GM23338 (cell line): ENCODE results near the gene MTRF1L. TPM values are rescaled to one million over a fixed set of nuclear protein-coding genes. Genes with fewer than 3 reads are reported as not detected.

ENCODE experiments used
- ATAC-seq: fragments of 200-7000 bp; cut with Tn5 transposase; 3 replicates; pipeline ENCODE4 v1.9.1; 2020
- DNase-seq: peaks from one replicate; pipeline ENCODE4 v3.0.0-alpha.2; 2015; ENCODE audit warnings: low spot score
- H2AFZ ChIP-seq: fragments of 200-600 bp; sonication (generic); 2 replicates; pipeline ENCODE4 v1.8.0; 2016; ENCODE audit warnings: antibody characterized with exemption, mild to moderate bottlenecking, moderate library complexity
- H3F3A ChIP-seq: fragments of 200-600 bp; sonication (generic); replicated peaks from 2 replicates; pipeline ENCODE4 v1.8.0; 2017; ENCODE audit warnings: antibody characterized with exemption, mixed run types, low read depth
- H3K27ac ChIP-seq: fragments of 200-600 bp; sonication (generic); 2 replicates; pipeline ENCODE4 v1.6.1; 2016; ENCODE audit warnings: low read depth
- H3K27me3 ChIP-seq: fragments of 200-600 bp; sonication (generic); 2 replicates; pipeline ENCODE4 v1.8.0; 2016; ENCODE audit warnings: mild to moderate bottlenecking, mixed run types, moderate library complexity; ENCODE audit not compliant: insufficient read depth
- H3K36me3 ChIP-seq: fragments of 200-600 bp; sonication (generic); 2 replicates; pipeline ENCODE4 v1.8.0; 2016; ENCODE audit warnings: mild to moderate bottlenecking; ENCODE audit not compliant: insufficient read depth
- H3K4me1 ChIP-seq: fragments of 200-600 bp; sonication (generic); 2 replicates; pipeline ENCODE4 v1.8.0; 2016; ENCODE audit warnings: mild to moderate bottlenecking, moderate library complexity; ENCODE audit not compliant: insufficient read depth
- H3K4me2 ChIP-seq: fragments of 200-600 bp; sonication (generic); 2 replicates; pipeline ENCODE4 v1.7.1; 2017; ENCODE audit warnings: mixed run types
- H3K4me3 ChIP-seq: fragments of 200-600 bp; sonication (generic); 2 replicates; pipeline ENCODE4 v1.6.1; 2016; ENCODE audit warnings: mixed run types
- H3K79me2 ChIP-seq: fragments of 200-600 bp; sonication (generic); replicated peaks from 2 replicates; pipeline ENCODE4 v1.8.0; 2017; ENCODE audit warnings: mild to moderate bottlenecking; ENCODE audit not compliant: insufficient read depth
- H3K9me2 ChIP-seq: fragments of 200-600 bp; sonication (generic); 2 replicates; pipeline ENCODE4 v1.8.0; 2017; ENCODE audit not compliant: insufficient read depth
- H4K20me1 ChIP-seq: fragments of 200-600 bp; sonication (generic); replicated peaks from 2 replicates; pipeline ENCODE4 v1.8.0; 2017; ENCODE audit warnings: mild to moderate bottlenecking; ENCODE audit not compliant: insufficient read depth
- H3K27ac Mint-ChIP-seq: 2 replicates; pipeline ENCODE4 v1.8.0; 2020; ENCODE audit warnings: inconsistent platforms, mild to moderate bottlenecking, moderate library complexity, mixed read lengths
- H3K27me3 Mint-ChIP-seq: 3 replicates; pipeline ENCODE4 v1.8.0; 2022; ENCODE audit warnings: low read depth, mild to moderate bottlenecking, moderate library complexity, mixed read lengths, inconsistent platforms; ENCODE audit not compliant: insufficient read depth, poor library complexity
- H3K36me3 Mint-ChIP-seq: 3 replicates; pipeline ENCODE4 v1.8.0; 2021; ENCODE audit warnings: low read depth, mild to moderate bottlenecking, inconsistent platforms, moderate library complexity, mixed read lengths
- H3K4me1 Mint-ChIP-seq: 3 replicates; pipeline ENCODE4 v1.8.0; 2020; ENCODE audit warnings: mild to moderate bottlenecking, inconsistent platforms, mixed read lengths
- H3K4me3 Mint-ChIP-seq: 3 replicates; pipeline ENCODE4 v1.8.0; 2021; ENCODE audit warnings: moderate library complexity, mild to moderate bottlenecking, inconsistent platforms, mixed read lengths
- H3K9me3 Mint-ChIP-seq: 3 replicates; pipeline ENCODE4 v1.8.0; 2020; ENCODE audit warnings: moderate library complexity, mild to moderate bottlenecking, inconsistent platforms, mixed read lengths
- CREB1 ChIP-seq: fragments of 250-450 bp; sonication (Bioruptor Pico); IDR thresholded peaks from 2 replicates; pipeline ENCODE4 v1.5.0; 2020; ENCODE audit warnings: low read depth, mild to moderate bottlenecking, moderate library complexity
- CTCF ChIP-seq, 2 experiments: fragments of 200-600 bp in 1 of 2; sonication (generic) in 1 of 2; conservative IDR thresholded peaks; 2 replicates each; pipeline versions ENCODE4 v1.5.1 to v1.6.1; 2016 to 2017; ENCODE audit warnings: antibody characterized with exemption in 2 of 2, low read depth in 2 of 2, mild to moderate bottlenecking in 2 of 2, moderate library complexity in 1 of 2
- ETS1 ChIP-seq: IDR thresholded peaks from 2 replicates; pipeline ENCODE4 v1.6.1; 2016; ENCODE audit warnings: antibody characterized with exemption
- EZH2 ChIP-seq: fragments of 200-600 bp; sonication (generic); IDR thresholded peaks from one replicate; pipeline ENCODE4 v1.8.0; 2017; ENCODE audit warnings: antibody characterized with exemption, mild to moderate bottlenecking, low read depth; ENCODE audit not compliant: unreplicated experiment
- JUNB ChIP-seq: IDR thresholded peaks from one replicate; pipeline ENCODE4 v1.6.1; 2016; ENCODE audit warnings: antibody characterized with exemption; ENCODE audit not compliant: unreplicated experiment
- NANOG ChIP-seq: IDR thresholded peaks from 2 replicates; pipeline ENCODE4 v1.6.1; 2016; ENCODE audit warnings: antibody characterized with exemption, borderline replicate concordance
- REST ChIP-seq: IDR thresholded peaks from one replicate; pipeline ENCODE4 v1.6.1; 2018; ENCODE audit warnings: antibody characterized with exemption; ENCODE audit not compliant: unreplicated experiment
- STAT1 ChIP-seq: IDR thresholded peaks from one replicate; pipeline ENCODE4 v1.6.1; 2016; ENCODE audit warnings: antibody characterized with exemption; ENCODE audit not compliant: unreplicated experiment
- ZNF114 ChIP-seq: fragments of 250-450 bp; sonication (Bioruptor Pico); IDR thresholded peaks from 2 replicates; pipeline ENCODE4 v1.5.0; 2020; ENCODE audit warnings: mild to moderate bottlenecking, moderate library complexity
- polyA plus RNA-seq: library from polyadenylated mRNA; unstranded; fragments of >200 nt; fragmentation: Nextera tagmentation; extraction: Ambion mirVana; gene quantifications from 2 replicates; pipeline ENCODE4 v1.2.1, GENCODE V29; 2016
- total RNA-seq: library from RNA; depleted of rRNA; stranded (reverse); fragments of >200 nt; shearing (Covaris generic); gene quantifications from 2 replicates; pipeline ENCODE4 v1.2.3, GENCODE V29; 2014

MTRF1L gene
- total and polyA plus RNA-seq, 2 experiments from 2014 or later = 20.5 to 28.3 TPM

GRCh38 chr6:153003366-153003690 is 819 bp upstream of the MTRF1L start:
- H3K27ac Mint-ChIP-seq = peak overlapping the region; percentile 98
- Histone ChIP-seq H3K9me2 (no peaks in the 10 kb centered on the region), H3K4me1 (peaks cover 10% of the 10 kb centered on the region), H3K4me3 (peak overlapping the region; percentile 93), H3K27me3 (no peaks in the 10 kb centered on the region), H3K4me2 (peak overlapping the region; percentile 84), H3K27ac (peak overlapping the region; percentile 85), H3K36me3 (no peaks in the 10 kb centered on the region), H3K79me2 (peaks cover 44% of the 10 kb centered on the region), H3F3A (no peaks in the 10 kb centered on the region), H4K20me1 (peaks cover 26% of the 10 kb centered on the region), H2AFZ (peak overlapping the region; percentile 18; the same call in 1 of the 2 replicates)
- H3K36me3 Mint-ChIP-seq = peaks cover 5% of the 10 kb centered on the region; the same call in 2 of the 3 replicates
- H3K4me1 Mint-ChIP-seq = peaks cover 19% of the 10 kb centered on the region
- H3K9me3 Mint-ChIP-seq = no peaks in the 10 kb centered on the region
- ATAC-seq (peak; percentile 6; the same call in 2 of the 3 replicates), DNase-seq (peak; percentile 21)
- peak overlapping the region; percentile 99 for H3K4me3 Mint-ChIP-seq
- no peaks in the 10 kb centered on the region for H3K27me3 Mint-ChIP-seq
- TF ChIP-seq EZH2 = no peak
- TF ChIP-seq CREB1 (CRISPR knock-in tag) = no peak
- TF ChIP-seq REST = no peak
- no peak for TF ChIP-seq CTCF (conservative IDR thresholded peaks at IDR 0.05; ENCODE audit: low read depth in 2 of 2)
- no peak for TF ChIP-seq NANOG
- TF ChIP-seq ETS1 = no peak
- TF ChIP-seq JUNB = no peak

GRCh38 chr6:153001767-153002612 is 519 bp downstream of the MTRF1L start:
- Histone ChIP-seq H3K4me1 (peaks cover 10% of the 10 kb centered on the region), H3K36me3 (no peaks in the 10 kb centered on the region; the same call in 1 of the 2 replicates), H3K27me3 (no peaks in the 10 kb centered on the region), H3K79me2 (peaks cover 58% of the 10 kb centered on the region), H3K4me3 (peak overlapping the region; percentile 93), H3K9me2 (no peaks in the 10 kb centered on the region), H3K27ac (peak overlapping the region; percentile 89), H3F3A (no peaks in the 10 kb centered on the region), H2AFZ (no peak overlapping the region), H4K20me1 (peaks cover 34% of the 10 kb centered on the region), H3K4me2 (peak overlapping the region; percentile 92)
- Mint-ChIP-seq H3K4me3 (peak overlapping the region; percentile 99), H3K36me3 (peaks cover 10% of the 10 kb centered on the region; the same call in 2 of the 3 replicates), H3K27ac (peak overlapping the region; percentile 97), H3K4me1 (peaks cover 19% of the 10 kb centered on the region), H3K9me3 (no peaks in the 10 kb centered on the region), H3K27me3 (no peaks in the 10 kb centered on the region)
- DNase-seq (peak; percentile 42), ATAC-seq (peak; percentile 55)
- TF ChIP-seq EZH2 = no peak
- TF ChIP-seq JUNB = no peak
- TF ChIP-seq STAT1 = no peak
- no peak for TF ChIP-seq REST
- TF ChIP-seq ETS1 = no peak
- no peak for TF ChIP-seq ZNF114 (CRISPR knock-in tag)
